Esophagus muscularis mucosa (tissue), 4 donors: ENCODE results near the gene PTGFR.

Experiments
- CTCF ChIP-seq, 3 experiments: fragments of 200-600 bp in 2 of 3; fragments of 450-650 bp in 1 of 3; sonication (generic) in 2 of 3; IDR thresholded peaks; one replicate each; pipeline ENCODE4 v1.5.1; 2017 to 2019; ENCODE audit warnings: antibody characterized with exemption in 3 of 3, mild to moderate bottlenecking in 2 of 3, moderate library complexity in 1 of 3
- EP300 ChIP-seq: sonication (generic); formaldehyde crosslinking; IDR thresholded peaks from one replicate; pipeline ENCODE4 v1.6.1; 2017; ENCODE audit warnings: antibody characterized with exemption
- POLR2A ChIP-seq: fragments of 450-650 bp; IDR thresholded peaks from one replicate; pipeline ENCODE4 v1.6.1; 2017; ENCODE audit warnings: antibody characterized with exemption, moderate library complexity, mild to moderate bottlenecking, low read depth

GRCh38 chr1:78497201-78497600 lies 6.4 kb downstream of the PTGFR start:
- TF ChIP-seq CTCF (IDR thresholded peaks at IDR 0.05) (no peak), EP300 (no peak), POLR2A (no peak)
